Measurements from ENCODE around the gene BTBD10.

DNA sequence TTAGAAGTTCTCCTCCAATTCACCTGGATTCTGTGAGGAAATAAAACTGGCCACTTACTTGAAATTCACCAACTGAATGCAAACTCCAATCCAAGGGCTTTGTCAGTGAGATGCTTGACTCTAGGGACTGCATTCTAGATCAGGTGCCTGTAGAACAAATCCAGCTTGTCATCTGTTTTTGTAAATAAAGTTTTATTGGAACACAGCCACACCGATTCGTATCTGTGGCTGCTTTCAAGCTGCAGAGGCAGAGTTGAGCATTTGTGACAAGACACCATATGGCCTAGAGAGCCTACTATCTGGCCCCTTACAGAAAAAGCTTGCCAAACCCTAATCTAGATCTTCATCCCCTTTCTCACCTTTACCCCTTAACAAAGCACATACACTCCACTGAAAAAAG, 82.3 kb downstream of the BTBD10 start:
- TF ChIP-seq POLR2A (IDR thresholded peaks at IDR 0.05): no peak
- TF ChIP-seq, protein P1, sequence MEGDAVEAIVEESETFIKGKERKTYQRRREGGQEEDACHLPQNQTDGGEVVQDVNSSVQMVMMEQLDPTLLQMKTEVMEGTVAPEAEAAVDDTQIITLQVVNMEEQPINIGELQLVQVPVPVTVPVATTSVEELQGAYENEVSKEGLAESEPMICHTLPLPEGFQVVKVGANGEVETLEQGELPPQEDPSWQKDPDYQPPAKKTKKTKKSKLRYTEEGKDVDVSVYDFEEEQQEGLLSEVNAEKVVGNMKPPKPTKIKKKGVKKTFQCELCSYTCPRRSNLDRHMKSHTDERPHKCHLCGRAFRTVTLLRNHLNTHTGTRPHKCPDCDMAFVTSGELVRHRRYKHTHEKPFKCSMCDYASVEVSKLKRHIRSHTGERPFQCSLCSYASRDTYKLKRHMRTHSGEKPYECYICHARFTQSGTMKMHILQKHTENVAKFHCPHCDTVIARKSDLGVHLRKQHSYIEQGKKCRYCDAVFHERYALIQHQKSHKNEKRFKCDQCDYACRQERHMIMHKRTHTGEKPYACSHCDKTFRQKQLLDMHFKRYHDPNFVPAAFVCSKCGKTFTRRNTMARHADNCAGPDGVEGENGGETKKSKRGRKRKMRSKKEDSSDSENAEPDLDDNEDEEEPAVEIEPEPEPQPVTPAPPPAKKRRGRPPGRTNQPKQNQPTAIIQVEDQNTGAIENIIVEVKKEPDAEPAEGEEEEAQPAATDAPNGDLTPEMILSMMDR (IDR thresholded peaks at IDR 0.05): no peak

Measured in Peyer's patch (tissue), 4 donors.